Measurements from ENCODE around the gene WDR33.

DNA sequence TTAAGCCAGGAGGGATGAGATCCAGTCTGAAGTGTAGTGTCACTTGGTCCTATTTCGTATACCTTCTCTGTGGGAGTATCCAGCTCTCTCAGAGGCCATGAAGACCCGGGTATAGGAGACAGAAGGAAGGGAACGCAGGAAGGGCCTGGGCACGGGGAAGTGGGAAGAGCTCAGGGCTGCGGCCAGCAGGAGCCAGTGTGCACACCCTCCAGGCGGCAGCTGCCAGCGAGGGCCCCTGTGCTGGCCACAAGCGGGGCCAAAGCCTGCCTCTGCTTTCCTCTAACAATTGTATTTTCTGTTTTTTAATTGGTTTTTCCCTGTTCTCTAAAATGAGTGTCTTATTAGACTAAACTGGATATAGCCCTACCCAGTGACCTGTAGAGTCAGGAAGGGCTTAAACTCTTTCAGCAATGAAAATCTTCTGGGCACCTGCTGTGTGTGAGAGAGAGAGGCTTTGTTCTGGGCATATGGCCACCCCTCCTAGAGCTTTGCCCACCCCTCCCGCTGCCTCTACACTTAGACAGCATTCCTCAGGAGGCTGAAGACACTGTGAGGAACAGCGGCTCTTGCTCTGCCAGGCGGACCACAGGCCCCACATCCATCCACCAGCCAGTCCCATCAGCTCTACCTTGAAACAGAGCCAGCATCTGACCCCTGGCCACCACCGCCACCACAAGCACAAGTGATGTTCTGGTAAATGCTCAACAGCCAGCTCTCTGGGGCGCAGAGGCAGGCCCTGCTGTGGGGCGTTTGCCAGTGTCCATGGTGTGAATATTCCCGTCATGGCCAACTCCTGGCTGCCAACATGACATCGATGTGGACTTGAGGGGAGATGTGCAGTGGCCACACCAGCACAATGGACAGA lies 155.5 kb downstream of the WDR33 start:
- TF ChIP-seq CTCF (conservative IDR thresholded peaks at IDR 0.05; ENCODE audit: low read depth, low read length): no peak
- TF ChIP-seq EZH2 (IDR thresholded peaks at IDR 0.05; ENCODE audit: borderline replicate concordance, low read depth, low read length, poor library complexity, severe bottlenecking): no peak
